Islet of Langerhans (tissue), 1 donor: ENCODE data around the gene MYH9.

Source experiments
- FAIRE-seq: peaks from one replicate; lab custom pipeline; 2011; peaks lifted over from hg19 to GRCh38; lab: Jason Lieb, UNC

MYH9 gene

GRCh38 chr22:36386351-36386899 lies 1.3 kb downstream of the MYH9 start:
- FAIRE-seq, result no peak

GRCh38 chr22:36385491-36386350 lies 2.0 kb downstream of the MYH9 start:
- FAIRE-seq, result no peak

GRCh38 chr22:36384766-36385481 lies 2.8 kb downstream of the MYH9 start:
- no peak for FAIRE-seq

- no peak for FAIRE-seq
Observed at GRCh38 chr22:36383110-36383581, 4.6 kb downstream of the MYH9 start.

- no peak for FAIRE-seq
Observed at GRCh38 chr22:36381513-36382128, 6.1 kb downstream of the MYH9 start.

- no peak for FAIRE-seq
Observed at GRCh38 chr22:36379593-36380361, 8.0 kb downstream of the MYH9 start.

GRCh38 chr22:36378869-36379217 lies 8.9 kb downstream of the MYH9 start:
- no peak for FAIRE-seq

GRCh38 chr22:36378080-36378868 lies 9.5 kb downstream of the MYH9 start:
- no peak for FAIRE-seq

GRCh38 chr22:36377022-36377631 lies 10.6 kb downstream of the MYH9 start:
- no peak for FAIRE-seq

GRCh38 chr22:36376265-36376664 lies 11.5 kb downstream of the MYH9 start:
- FAIRE-seq, result no peak

GRCh38 chr22:36375071-36375980 lies 12.4 kb downstream of the MYH9 start:
- no peak for FAIRE-seq

- FAIRE-seq, result no peak
Observed at GRCh38 chr22:36374603-36375024, 13.2 kb downstream of the MYH9 start.

GRCh38 chr22:36373258-36373579 lies 14.5 kb downstream of the MYH9 start:
- no peak for FAIRE-seq

GRCh38 chr22:36371920-36372319 lies 15.8 kb downstream of the MYH9 start:
- no peak for FAIRE-seq

- peak; percentile 36 for FAIRE-seq
Observed at GRCh38 chr22:36369922-36370791, 17.6 kb downstream of the MYH9 start.

- FAIRE-seq, result no peak
Observed at GRCh38 chr22:36369004-36369921, 18.5 kb downstream of the MYH9 start.

- no peak for FAIRE-seq
Observed at GRCh38 chr22:36368359-36368983, 19.3 kb downstream of the MYH9 start.
